Ovary (tissue), 9 donors: ENCODE measurements around the gene ATF3. TPM values are rescaled to one million over a fixed set of nuclear protein-coding genes. Genes with fewer than 3 reads are reported as not detected.
"Not testable (repeated sequence)": the region's sequence is repeated elsewhere in the genome, so short reads cannot be mapped to it uniquely, and the experiment has no call there.

Experiments
- DNase-seq, 5 donors: peaks; one replicate each; pipeline ENCODE4 v3.0.0-alpha.2; 2019 to 2020
- H3K27ac ChIP-seq, 2 donors: fragments of 200-600 bp; one replicate each; pipeline versions ENCODE4 v1.5.1 to v1.8.0; 2019 to 2022
- H3K27me3 ChIP-seq: fragments of 200-600 bp; one replicate; pipeline ENCODE4 v1.8.0; 2022
- H3K36me3 ChIP-seq: fragments of 200-600 bp; sonication (generic); one replicate; pipeline ENCODE4 v1.5.1; 2019
- H3K4me1 ChIP-seq: one replicate; pipeline ENCODE4 v1.8.1; 2013; ENCODE audit warnings: mild to moderate bottlenecking, moderate library complexity; ENCODE audit not compliant: insufficient read depth
- H3K4me3 ChIP-seq: fragments of 200-600 bp; sonication (generic); one replicate; pipeline ENCODE4 v1.5.1; 2017
- H3K9me3 ChIP-seq, 2 donors: fragments of 200-600 bp in 1 of 2; sonication (generic) in 1 of 2; one replicate each; pipeline versions ENCODE4 v1.5.1 to v1.8.1; 2013 to 2019; ENCODE audit warnings: mild to moderate bottlenecking in 1 of 2, moderate library complexity in 1 of 2
- EP300 ChIP-seq: sonication (generic); formaldehyde crosslinking; IDR thresholded peaks from one replicate; pipeline ENCODE4 v1.6.1; 2017; ENCODE audit warnings: antibody characterized with exemption
- POLR2A ChIP-seq: fragments of 450-650 bp; IDR thresholded peaks from one replicate; pipeline ENCODE4 v1.6.1; 2017; ENCODE audit warnings: antibody characterized with exemption, mild to moderate bottlenecking, moderate library complexity
- WGBS, 3 donors: extraction: QIAGEN DNeasy Blood & Tissue Kit in 1 of 3; methylation state at CpG; one replicate each; pipeline versions ENCODE4 v1.1.5 to v1.1.7; 2013 to 2017; 5-methylcytosine and 5-hydroxymethylcytosine counted together
- intact Hi-C, 4 donors: fragments of 100-400 bp; cut with DNase I; formaldehyde crosslinking; loops; one replicate each; pipeline versions ENCODE4 v1.11.0 to v1.15.1; 2022 to 2023
- polyA plus RNA-seq, 2 donors: library from polyadenylated mRNA; stranded (reverse); fragments of 200-250 nt in 1 of 2; fragments of 350-450 nt in 1 of 2; fragmentation: Illumina TruSeq in 1 of 2; extraction: RNeasy Lipid Tissue Mini Kit (QIAGEN cat#74804) in 1 of 2; gene quantifications; one replicate each; pipeline ENCODE4 v1.2.3, GENCODE V29; 2013 to 2014
- total RNA-seq, 7 donors: library from RNA; depleted of rRNA in 2 of 7; stranded (reverse); fragments of >200 nt in 2 of 7; fragmentation: NEBNext Ultra II Directional in 3 of 7; extraction: Animal tissue kit (Norgen Biotek cat#: 25700) in 3 of 7; gene quantifications; one replicate each; pipeline versions ENCODE4 v1.1.0 to v1.2.4, GENCODE V29; 2016 to 2023
- TF ChIP-seq, protein P1 (sequence below), 3 donors: fragments of 450-650 bp in 2 of 3; fragments of 200-600 bp in 1 of 3; IDR thresholded peaks; one replicate each; pipeline versions ENCODE4 v1.5.1 to v1.8.0; 2016 to 2022; ENCODE audit warnings: antibody characterized with exemption in 3 of 3, mild to moderate bottlenecking in 1 of 3
- donor health status: DM: no; HTN: no; CAD: no; lungs with moderate emphysema.
- donor health status: DM: no; HTN: no; CAD: no.
- donor health status: Bipolar disorder and iron deficiency.
- donor health status: DM: yes; HTN: yes; CAD: no.
- donor health status: DM: no; HTN: no; CAD: no.
- donor health status: DM: yes; HTN: yes; CAD: no.

ATF3 gene
- total and polyA plus RNA-seq, 9 donors = 2.9 to 132 (median 19.4) TPM

GRCh38 chr1:212634252-212634651, 25.7 kb downstream of the ATF3 start:
- Histone ChIP-seq H3K36me3 (no peaks in the 10 kb centered on the region), H3K9me3 (no peaks in the 10 kb centered on the region), H3K27me3 (no peaks in the 10 kb centered on the region), H3K4me3 (no peak overlapping the region), H3K4me1 (no peaks in the 10 kb centered on the region), H3K27ac (no peak overlapping the region)
- TF ChIP-seq, protein P1, sequence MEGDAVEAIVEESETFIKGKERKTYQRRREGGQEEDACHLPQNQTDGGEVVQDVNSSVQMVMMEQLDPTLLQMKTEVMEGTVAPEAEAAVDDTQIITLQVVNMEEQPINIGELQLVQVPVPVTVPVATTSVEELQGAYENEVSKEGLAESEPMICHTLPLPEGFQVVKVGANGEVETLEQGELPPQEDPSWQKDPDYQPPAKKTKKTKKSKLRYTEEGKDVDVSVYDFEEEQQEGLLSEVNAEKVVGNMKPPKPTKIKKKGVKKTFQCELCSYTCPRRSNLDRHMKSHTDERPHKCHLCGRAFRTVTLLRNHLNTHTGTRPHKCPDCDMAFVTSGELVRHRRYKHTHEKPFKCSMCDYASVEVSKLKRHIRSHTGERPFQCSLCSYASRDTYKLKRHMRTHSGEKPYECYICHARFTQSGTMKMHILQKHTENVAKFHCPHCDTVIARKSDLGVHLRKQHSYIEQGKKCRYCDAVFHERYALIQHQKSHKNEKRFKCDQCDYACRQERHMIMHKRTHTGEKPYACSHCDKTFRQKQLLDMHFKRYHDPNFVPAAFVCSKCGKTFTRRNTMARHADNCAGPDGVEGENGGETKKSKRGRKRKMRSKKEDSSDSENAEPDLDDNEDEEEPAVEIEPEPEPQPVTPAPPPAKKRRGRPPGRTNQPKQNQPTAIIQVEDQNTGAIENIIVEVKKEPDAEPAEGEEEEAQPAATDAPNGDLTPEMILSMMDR (IDR thresholded peaks at IDR 0.05) = no peak
- no peak for TF ChIP-seq POLR2A
- no peak for TF ChIP-seq EP300
- 89 to 98% (median 97%) methylated on average over 2 of the region's 2 CpGs for WGBS, 3 donors
- DNase-seq = no peak
- intact Hi-C loops = no loop called here

- 80 to 90% (median 81%) methylated on average over 1 of the region's 1 CpG for WGBS, 3 donors
- no peak overlapping the region for H3K27ac ChIP-seq
- no peak overlapping the region for H3K4me3 ChIP-seq
- H3K36me3 ChIP-seq = no peaks in the 10 kb centered on the region
- no peak for TF ChIP-seq POLR2A
- TF ChIP-seq, protein P1 (IDR thresholded peaks at IDR 0.05) = no peak
- TF ChIP-seq EP300 = no peak
- no peaks in the 10 kb centered on the region for H3K27me3 ChIP-seq
- H3K4me1 ChIP-seq = no peaks in the 10 kb centered on the region
- intact Hi-C loops = no loop called here
- H3K9me3 ChIP-seq = no peaks in the 10 kb centered on the region
- DNase-seq = no peak
These were observed 26.6 kb downstream of the ATF3 start for GRCh38 chr1:212635141-212635631.

DNA sequence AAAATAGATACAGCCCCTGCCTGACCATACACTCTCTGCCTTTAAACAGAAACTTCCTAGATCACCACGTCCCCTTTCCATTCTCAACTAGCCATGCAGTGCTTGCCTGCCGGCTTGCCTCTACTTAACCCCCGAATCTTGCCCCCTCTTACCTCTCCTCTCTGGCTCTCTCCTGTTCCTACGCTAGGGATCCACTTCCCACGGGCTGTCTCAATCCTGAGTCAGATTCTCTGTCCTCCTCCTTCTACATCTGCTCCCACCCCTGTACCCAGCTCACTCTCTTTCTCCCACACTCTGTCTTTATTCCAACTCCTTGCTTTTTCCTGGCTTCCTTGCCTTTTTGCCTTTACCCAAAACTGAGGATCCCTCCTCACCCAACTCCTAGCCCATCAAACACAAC, 29.3 kb downstream of the ATF3 start:
- no peak for DNase-seq
- intact Hi-C loops = no loop called here
- no peaks in the 10 kb centered on the region for H3K36me3 ChIP-seq
- no peaks in the 10 kb centered on the region for H3K27me3 ChIP-seq
- TF ChIP-seq POLR2A (no peak), EP300 (no peak)
- TF ChIP-seq, protein P1 (IDR thresholded peaks at IDR 0.05) = no peak
- H3K27ac ChIP-seq = no peak overlapping the region
- H3K4me1 ChIP-seq = no peaks in the 10 kb centered on the region
- H3K4me3 ChIP-seq = no peak overlapping the region
- no peaks in the 10 kb centered on the region for H3K9me3 ChIP-seq
- 51% methylated on average over 5 of the region's 5 CpGs for WGBS, 3 donors

DNA sequence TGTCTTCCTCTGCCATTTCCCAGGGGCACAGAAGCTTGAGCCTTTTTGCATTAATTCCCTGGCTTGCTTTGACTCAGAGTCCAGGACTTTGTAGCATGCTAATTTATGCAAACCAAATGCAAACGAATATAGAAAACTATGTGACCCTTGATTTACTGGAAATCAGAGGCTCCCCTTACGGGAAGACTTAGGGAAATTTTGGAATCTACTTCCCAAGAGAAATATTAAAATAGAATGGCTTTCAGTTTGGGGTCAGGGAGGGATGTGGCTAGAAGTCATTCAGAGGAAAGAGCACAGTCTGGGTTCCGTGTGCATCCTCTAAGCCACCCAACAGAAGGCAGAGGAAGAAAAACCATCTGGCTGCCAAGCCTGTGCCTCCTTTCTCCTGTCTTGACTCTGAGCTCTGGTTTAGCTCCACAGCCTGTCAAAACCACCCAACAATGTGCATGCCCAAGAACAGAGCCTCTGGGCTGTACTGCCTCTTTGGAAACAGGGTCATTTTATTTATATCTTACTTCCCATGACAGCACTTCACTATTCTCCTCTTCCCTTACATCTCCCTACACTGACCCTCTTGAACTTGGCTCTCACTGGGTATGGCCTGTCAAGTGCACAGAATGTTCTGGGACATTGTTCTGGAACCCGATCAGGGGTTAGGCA, 30.1 kb downstream of the ATF3 start:
- Histone ChIP-seq H3K36me3 (no peaks in the 10 kb centered on the region), H3K27ac (no peak overlapping the region), H3K27me3 (no peaks in the 10 kb centered on the region), H3K4me3 (no peak overlapping the region), H3K9me3 (no peaks in the 10 kb centered on the region), H3K4me1 (no peaks in the 10 kb centered on the region)
- no peak for DNase-seq
- 16 to 32% (median 23%) methylated on average over 4 of the region's 4 CpGs for WGBS, 3 donors
- TF ChIP-seq, protein P1 (IDR thresholded peaks at IDR 0.05) = no peak
- TF ChIP-seq EP300 (no peak), POLR2A (no peak)
- intact Hi-C loops = no loop called here

DNA sequence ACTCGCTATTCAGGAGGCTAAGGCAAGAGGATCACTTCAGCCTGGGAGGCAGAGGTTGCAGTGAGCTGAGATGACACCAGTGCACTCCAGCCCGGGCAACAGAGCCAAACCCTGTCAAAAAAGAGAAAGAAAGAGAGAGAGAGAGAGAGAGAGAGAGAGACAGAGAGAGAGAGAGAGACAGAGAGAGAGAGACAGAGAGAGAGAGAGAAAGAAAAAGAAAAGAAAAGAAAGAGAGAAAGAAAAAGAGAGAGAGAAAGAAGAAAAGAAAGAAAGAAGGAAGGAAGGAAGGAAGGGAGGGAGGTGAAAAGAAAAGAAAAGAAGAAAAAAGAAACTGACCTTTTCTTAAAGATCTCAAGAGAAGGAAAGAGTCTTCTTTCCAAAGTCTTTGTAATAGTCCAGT, 31.0 kb downstream of the ATF3 start:
- H3K9me3 ChIP-seq, DNase-seq, H3K4me1 ChIP-seq, H3K36me3 ChIP-seq, H3K27me3 ChIP-seq, H3K4me3 ChIP-seq, H3K27ac ChIP-seq, intact Hi-C loops: not testable (repeated sequence)
- WGBS, 3 donors = 88 to 98% (median 89%) methylated on average over 2 of the region's 2 CpGs
